Lung (tissue), 12 donors: Measurements from ENCODE around the gene CMIP. TPM values are rescaled to one million over a fixed set of nuclear protein-coding genes. Genes with fewer than 3 reads are reported as not detected.
A peak's percentile ranks its signal among the peaks of the same experiment; 100 is the strongest.

ENCODE experiments used
- ATAC-seq: fragments of 200-7000 bp; cut with Tn5 transposase; one replicate; pipeline ENCODE4 v1.9.1; 2020; ENCODE audit warnings: moderate number of reproducible peaks; ENCODE audit not compliant: insufficient read depth, low FRiP score
- DNase-seq, 3 donors: peaks; one replicate each; pipeline ENCODE4 v3.0.0-alpha.2; 2013 to 2017
- H3K27ac ChIP-seq, 2 donors: one replicate each; pipeline ENCODE4 v1.5.1; 2013; ENCODE audit warnings: mild to moderate bottlenecking in 2 of 2, moderate library complexity in 2 of 2, control low read depth in 1 of 2, inconsistent platforms in 1 of 2, low read depth in 1 of 2, low read length in 1 of 2
- H3K27me3 ChIP-seq, 3 donors: one replicate each; pipeline ENCODE4 v1.5.1; 2013; ENCODE audit warnings: low read length in 2 of 3; ENCODE audit not compliant: control insufficient read depth in 3 of 3, insufficient read depth in 3 of 3
- H3K36me3 ChIP-seq, 4 donors: one replicate each; pipeline ENCODE4 v1.5.1; 2013; ENCODE audit warnings: low read length in 4 of 4, mild to moderate bottlenecking in 1 of 4, moderate library complexity in 1 of 4; ENCODE audit not compliant: control insufficient read depth in 4 of 4, insufficient read depth in 4 of 4
- H3K4me1 ChIP-seq, 5 donors: one replicate each; pipeline ENCODE4 v1.5.1; 2013; ENCODE audit warnings: low read length in 5 of 5, mild to moderate bottlenecking in 2 of 5, moderate library complexity in 1 of 5; ENCODE audit not compliant: control insufficient read depth in 5 of 5, insufficient read depth in 5 of 5
- H3K4me3 ChIP-seq: one replicate; pipeline ENCODE4 v1.5.1; 2013; ENCODE audit warnings: mild to moderate bottlenecking, control low read depth, moderate library complexity
- H3K9ac ChIP-seq, 2 donors: one replicate each; pipeline ENCODE4 v1.5.1; 2013; ENCODE audit warnings: low read length in 2 of 2, control low read depth in 1 of 2; ENCODE audit not compliant: insufficient read depth in 1 of 2
- H3K9me3 ChIP-seq, 4 donors: one replicate each; pipeline ENCODE4 v1.5.1; 2013; ENCODE audit warnings: low read length in 3 of 4, mild to moderate bottlenecking in 1 of 4, moderate library complexity in 1 of 4; ENCODE audit not compliant: control insufficient read depth in 4 of 4, insufficient read depth in 3 of 4
- WGBS, 2 donors: extraction: QIAGEN DNeasy Blood & Tissue Kit; methylation state at CpG; one replicate each; pipeline ENCODE4 v1.1.7; 2013; 5-methylcytosine and 5-hydroxymethylcytosine counted together
- polyA plus RNA-seq, 2 donors: library from polyadenylated mRNA; stranded (reverse); fragments of 200-250 nt; gene quantifications; one replicate each; pipeline ENCODE4 v1.2.1, GENCODE V29; 2013
- total RNA-seq, 2 donors: library from RNA; depleted of rRNA in 1 of 2; stranded (reverse); fragments of >200 nt in 1 of 2; gene quantifications; one replicate each; pipeline ENCODE4 v1.2.1, GENCODE V29; 2014 to 2021
- TF ChIP-seq, protein P1 (sequence below): IDR thresholded peaks from 2 replicates; pipeline ENCODE4 v1.5.1; 2012; ENCODE audit warnings: mild to moderate bottlenecking; ENCODE audit errors: control extremely low read depth, extremely low read depth
- donor health status: control.
- donor health status: control.
- donor health status: Bipolar disorder and iron deficiency.
- donor health status: healthy.
- donor health status: DM: yes; HTN: yes; CAD: no.

The CMIP gene
- total and polyA plus RNA-seq, 4 donors: 11.8 to 80.5 (median 48.6) TPM

DNA sequence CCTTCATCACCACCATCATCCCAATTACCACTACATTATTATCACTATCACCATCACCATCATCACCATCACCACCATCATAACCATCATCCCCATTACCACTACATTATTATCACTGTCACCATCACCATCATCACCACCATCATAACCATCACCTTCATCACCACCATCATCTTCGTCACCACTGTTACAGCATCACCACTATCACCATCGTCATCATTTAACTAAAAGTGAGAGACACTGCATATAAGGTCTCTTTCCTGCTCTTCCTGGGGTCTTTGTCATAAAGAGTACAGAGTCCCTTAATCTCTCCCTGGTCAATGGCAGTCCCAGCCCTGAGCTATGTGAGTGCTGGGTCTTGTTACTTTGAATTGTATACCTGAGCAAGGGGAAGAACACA, 133.5 kb downstream of the CMIP start:
- ATAC-seq (no peak), DNase-seq (no peak)
- TF ChIP-seq, protein P1, sequence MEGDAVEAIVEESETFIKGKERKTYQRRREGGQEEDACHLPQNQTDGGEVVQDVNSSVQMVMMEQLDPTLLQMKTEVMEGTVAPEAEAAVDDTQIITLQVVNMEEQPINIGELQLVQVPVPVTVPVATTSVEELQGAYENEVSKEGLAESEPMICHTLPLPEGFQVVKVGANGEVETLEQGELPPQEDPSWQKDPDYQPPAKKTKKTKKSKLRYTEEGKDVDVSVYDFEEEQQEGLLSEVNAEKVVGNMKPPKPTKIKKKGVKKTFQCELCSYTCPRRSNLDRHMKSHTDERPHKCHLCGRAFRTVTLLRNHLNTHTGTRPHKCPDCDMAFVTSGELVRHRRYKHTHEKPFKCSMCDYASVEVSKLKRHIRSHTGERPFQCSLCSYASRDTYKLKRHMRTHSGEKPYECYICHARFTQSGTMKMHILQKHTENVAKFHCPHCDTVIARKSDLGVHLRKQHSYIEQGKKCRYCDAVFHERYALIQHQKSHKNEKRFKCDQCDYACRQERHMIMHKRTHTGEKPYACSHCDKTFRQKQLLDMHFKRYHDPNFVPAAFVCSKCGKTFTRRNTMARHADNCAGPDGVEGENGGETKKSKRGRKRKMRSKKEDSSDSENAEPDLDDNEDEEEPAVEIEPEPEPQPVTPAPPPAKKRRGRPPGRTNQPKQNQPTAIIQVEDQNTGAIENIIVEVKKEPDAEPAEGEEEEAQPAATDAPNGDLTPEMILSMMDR: no peak
- Histone ChIP-seq H3K36me3 (no peaks in the 10 kb centered on the region), H3K27ac (no peak overlapping the region), H3K9me3 (no peaks in the 10 kb centered on the region), H3K4me3 (no peak overlapping the region), H3K9ac (no peak overlapping the region), H3K27me3 (no peaks in the 10 kb centered on the region), H3K4me1 (peaks cover 0 to 12% (median 6%) of the 10 kb centered on the region in 5 donors)
- WGBS, 2 donors: 94% methylated on average over 2 of the region's 2 CpGs

DNA sequence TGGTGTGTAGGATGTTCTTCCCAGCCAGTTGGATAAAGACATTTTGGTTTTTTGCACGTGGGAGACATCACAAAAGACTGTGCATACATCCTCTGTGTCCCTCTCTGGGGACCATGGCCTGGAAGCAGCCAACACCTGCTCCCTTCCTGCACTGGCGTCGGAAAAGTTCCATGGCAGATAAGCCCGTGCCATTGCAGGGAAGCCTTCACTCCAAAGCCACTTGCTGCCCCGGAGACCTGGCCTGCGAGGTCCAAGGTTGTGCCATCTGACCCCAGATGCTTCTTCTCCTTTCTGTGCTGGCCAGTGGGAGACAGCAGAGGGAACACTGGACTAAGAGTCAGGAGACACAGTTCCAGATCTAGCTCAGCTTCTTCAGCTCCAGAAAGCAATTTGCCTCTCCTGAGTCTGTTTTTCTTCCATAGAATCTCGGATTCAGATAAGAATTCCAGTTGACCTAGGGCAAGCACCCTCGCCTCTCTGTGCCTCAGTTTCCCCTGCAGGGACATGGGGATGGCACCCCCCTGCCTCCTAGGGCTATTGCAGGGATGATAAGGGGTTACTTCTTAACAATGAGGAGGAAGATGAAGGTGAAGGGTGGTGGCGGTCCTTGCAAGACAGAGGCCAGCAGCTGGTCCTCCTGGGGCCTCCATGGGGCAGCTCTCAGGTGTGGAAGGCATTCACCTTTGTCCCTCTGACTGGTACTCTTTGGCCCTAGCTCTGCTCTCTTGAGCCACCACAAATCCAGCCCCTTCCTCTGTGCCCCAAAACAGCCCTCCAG, 134.2 kb downstream of the CMIP start:
- ATAC-seq (no peak), DNase-seq (no peak)
- no peaks in the 10 kb centered on the region for H3K9me3 ChIP-seq
- TF ChIP-seq, protein P1: no peak
- 92 to 95% methylated on average over 9 of the region's 9 CpGs for WGBS, 2 donors
- no peak overlapping the region for H3K9ac ChIP-seq
- no peak overlapping the region for H3K4me3 ChIP-seq
- no peaks in the 10 kb centered on the region for H3K27me3 ChIP-seq
- no peaks in the 10 kb centered on the region for H3K36me3 ChIP-seq
- peaks cover 0 to 17% (median 6%) of the 10 kb centered on the region in 5 donors for H3K4me1 ChIP-seq
- H3K27ac ChIP-seq: no peak overlapping the region

DNA sequence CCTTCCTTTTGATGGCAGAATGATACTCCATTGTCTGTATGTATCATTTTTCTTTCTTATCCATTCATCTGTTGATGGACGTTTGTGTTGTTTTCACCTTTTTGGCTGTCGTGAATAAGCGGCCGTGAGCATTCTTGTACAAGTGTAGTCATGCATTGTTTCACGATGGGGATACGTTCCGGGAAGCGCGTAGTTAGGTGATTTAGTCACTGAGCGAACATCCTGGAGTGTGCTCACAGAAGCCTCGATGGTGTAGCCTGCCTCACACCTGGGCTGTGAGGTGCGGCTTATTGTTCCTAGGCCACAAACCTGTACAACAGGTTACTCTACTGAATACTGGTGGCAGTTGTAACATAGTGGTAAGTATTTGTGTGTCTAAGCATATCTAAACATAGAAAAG, 136.5 kb downstream of the CMIP start:
- Histone ChIP-seq H3K27me3 (no peaks in the 10 kb centered on the region), H3K27ac (peak overlapping the region in 1 of 2 donors; percentile 51), H3K36me3 (peaks cover 0 to 2% (median 0%) of the 10 kb centered on the region in 4 donors), H3K9me3 (no peaks in the 10 kb centered on the region), H3K4me3 (no peak overlapping the region), H3K9ac (no peak overlapping the region), H3K4me1 (peaks cover 0 to 24% (median 6%) of the 10 kb centered on the region in 5 donors)
- WGBS, 2 donors: 74 to 86% methylated on average over 12 of the region's 12 CpGs
- peak; percentile 15 for ATAC-seq
- DNase-seq: peak; percentile 55 to 75 (median 62)
- TF ChIP-seq, protein P1: no peak
